HL-60 (cell line): ENCODE data around the gene NR3C2.

Source experiments
- DNase-seq, 2 experiments: peaks; one replicate each; pipeline ENCODE4 v3.0.0-alpha.2; 2010 to 2020; ENCODE audit warnings: low read depth in 1 of 2, low spot score in 1 of 2
- H3K27ac ChIP-seq: fragments of 250-450 bp; sonication (Bioruptor Pico); replicated peaks from 2 replicates; pipeline ENCODE4 v1.5.1; 2020; ENCODE audit warnings: mild to moderate bottlenecking, moderate library complexity
- H3K27me3 ChIP-seq: fragments of 250-450 bp; sonication (Bioruptor Pico); 2 replicates; pipeline ENCODE4 v1.5.1; 2021; ENCODE audit warnings: mild to moderate bottlenecking, moderate library complexity; ENCODE audit not compliant: insufficient read depth, poor library complexity, severe bottlenecking
- H3K4me3 ChIP-seq: replicated peaks from 2 replicates; pipeline ENCODE4 v1.5.1; 2011; ENCODE audit warnings: mild to moderate bottlenecking, control low read depth, low read length; ENCODE audit not compliant: insufficient read depth
- CTCF ChIP-seq: IDR thresholded peaks from one replicate; pipeline ENCODE4 v1.5.1; 2011; ENCODE audit warnings: low read length, control low read depth, inconsistent platforms; ENCODE audit not compliant: insufficient read depth
- GABPA ChIP-seq: IDR thresholded peaks from 2 replicates; pipeline ENCODE4 v1.6.1; 2012; ENCODE audit warnings: low read depth
- POLR2AphosphoS5 ChIP-seq: IDR thresholded peaks from 2 replicates; pipeline ENCODE4 v1.6.1; 2012; ENCODE audit warnings: low read depth
- REST ChIP-seq: IDR thresholded peaks from 2 replicates; pipeline ENCODE4 v1.6.1; 2012; ENCODE audit warnings: low read depth; ENCODE audit not compliant: insufficient replicate concordance
- SPI1 ChIP-seq: IDR thresholded peaks from 2 replicates; pipeline ENCODE4 v1.6.1; 2012; ENCODE audit warnings: low read depth, mild to moderate bottlenecking, borderline replicate concordance

The NR3C2 gene

GRCh38 chr4:148239494-148239985 lies 202.7 kb downstream of the NR3C2 start:
- no peak overlapping the region for H3K4me3 ChIP-seq
- no peaks in the 10 kb centered on the region for H3K27me3 ChIP-seq
- DNase-seq: no peak
- TF ChIP-seq CTCF (no peak), GABPA (no peak), POLR2AphosphoS5 (no peak), SPI1 (no peak), REST (no peak)
- H3K27ac ChIP-seq: no peak overlapping the region

- TF ChIP-seq SPI1 (no peak), GABPA (no peak), POLR2AphosphoS5 (no peak), REST (no peak), CTCF (no peak)
- H3K4me3 ChIP-seq: no peak overlapping the region
- DNase-seq: no peak
Observed at GRCh38 chr4:148238811-148239493, 203.3 kb downstream of the NR3C2 start.

GRCh38 chr4:148238086-148238485 lies 204.1 kb downstream of the NR3C2 start:
- no peaks in the 10 kb centered on the region for H3K27me3 ChIP-seq
- TF ChIP-seq POLR2AphosphoS5 (no peak), SPI1 (no peak), GABPA (no peak), CTCF (no peak), REST (no peak)
- DNase-seq: no peak
- H3K4me3 ChIP-seq: no peak overlapping the region
- H3K27ac ChIP-seq: no peak overlapping the region

More at GRCh38 chr4:148238811-148239493, 203.3 kb downstream of the NR3C2 start:
- Histone ChIP-seq H3K27me3 (no peaks in the 10 kb centered on the region), H3K27ac (no peak overlapping the region)
